ENCODE results near the gene MEIS1. TPM values are rescaled to one million over a fixed set of nuclear protein-coding genes. Genes with fewer than 3 reads are reported as not detected.

Gene MEIS1
- total RNA-seq, 2 donors from 2014 or later, result 15.4 to 23.7 TPM

DNA sequence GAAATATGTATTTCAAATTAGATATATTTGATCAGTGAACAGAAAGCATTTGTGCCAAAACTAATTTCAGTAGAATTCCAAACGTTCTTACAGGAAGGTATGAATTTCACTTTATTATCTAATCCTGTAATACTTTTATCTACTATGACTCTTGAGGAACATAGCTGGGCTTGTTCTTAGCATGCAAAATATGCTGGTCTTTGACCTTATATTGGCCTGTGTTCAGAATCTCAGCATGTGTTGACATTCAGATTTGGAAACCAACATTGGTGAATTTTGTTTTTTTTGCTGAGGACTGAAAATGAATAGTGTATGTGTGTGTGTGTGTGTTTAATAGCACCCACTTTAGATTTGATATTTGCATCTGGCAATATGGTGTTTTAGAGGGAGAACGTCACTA is 112.2 kb downstream of the MEIS1 start:
- Histone ChIP-seq H3K27me3 (replicated peaks; ENCODE audit: insufficient read depth) (no peaks in the 10 kb centered on the region), H3K27ac (no peak overlapping the region), H3K4me3 (no peak overlapping the region), H3K36me3 (no peaks in the 10 kb centered on the region), H3K4me1 (replicated peaks) (no peaks in the 10 kb centered on the region), H3K9me3 (no peaks in the 10 kb centered on the region)
- intact Hi-C loops (cut with DNase I), result no loop called here
- 39% methylated on average over 2 of the region's 2 CpGs for WGBS
- no peak for TF ChIP-seq POLR2AphosphoS5 (IDR thresholded peaks at IDR 0.05)
- no peak for DNase-seq (ENCODE audit: low spot score)

DNA sequence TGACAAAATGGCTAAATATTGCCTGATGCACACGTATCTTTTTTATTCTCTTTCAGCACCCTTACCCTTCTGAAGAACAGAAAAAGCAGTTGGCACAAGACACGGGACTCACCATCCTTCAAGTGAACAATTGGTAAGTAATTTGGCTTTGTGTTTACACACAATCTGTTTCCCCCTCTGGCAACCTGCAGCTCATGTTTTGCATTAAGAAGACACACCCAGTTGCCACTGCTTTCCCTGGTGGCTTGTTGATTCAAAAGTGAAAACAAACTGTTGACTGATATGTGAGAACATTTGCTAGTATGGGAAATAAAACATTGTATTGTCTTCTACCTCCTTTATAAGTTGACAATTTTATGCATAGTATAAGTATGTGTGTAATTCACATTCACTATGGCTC is 113.0 kb downstream of the MEIS1 start:
- WGBS, result 54% methylated on average over 2 of the region's 2 CpGs
- Histone ChIP-seq H3K4me1 (replicated peaks) (no peaks in the 10 kb centered on the region), H3K27me3 (replicated peaks; ENCODE audit: insufficient read depth) (no peaks in the 10 kb centered on the region), H3K9me3 (no peaks in the 10 kb centered on the region), H3K27ac (no peak overlapping the region), H3K4me3 (no peak overlapping the region), H3K36me3 (no peaks in the 10 kb centered on the region)
- TF ChIP-seq, protein P1, sequence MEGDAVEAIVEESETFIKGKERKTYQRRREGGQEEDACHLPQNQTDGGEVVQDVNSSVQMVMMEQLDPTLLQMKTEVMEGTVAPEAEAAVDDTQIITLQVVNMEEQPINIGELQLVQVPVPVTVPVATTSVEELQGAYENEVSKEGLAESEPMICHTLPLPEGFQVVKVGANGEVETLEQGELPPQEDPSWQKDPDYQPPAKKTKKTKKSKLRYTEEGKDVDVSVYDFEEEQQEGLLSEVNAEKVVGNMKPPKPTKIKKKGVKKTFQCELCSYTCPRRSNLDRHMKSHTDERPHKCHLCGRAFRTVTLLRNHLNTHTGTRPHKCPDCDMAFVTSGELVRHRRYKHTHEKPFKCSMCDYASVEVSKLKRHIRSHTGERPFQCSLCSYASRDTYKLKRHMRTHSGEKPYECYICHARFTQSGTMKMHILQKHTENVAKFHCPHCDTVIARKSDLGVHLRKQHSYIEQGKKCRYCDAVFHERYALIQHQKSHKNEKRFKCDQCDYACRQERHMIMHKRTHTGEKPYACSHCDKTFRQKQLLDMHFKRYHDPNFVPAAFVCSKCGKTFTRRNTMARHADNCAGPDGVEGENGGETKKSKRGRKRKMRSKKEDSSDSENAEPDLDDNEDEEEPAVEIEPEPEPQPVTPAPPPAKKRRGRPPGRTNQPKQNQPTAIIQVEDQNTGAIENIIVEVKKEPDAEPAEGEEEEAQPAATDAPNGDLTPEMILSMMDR (IDR thresholded peaks at IDR 0.05), result no peak
- TF ChIP-seq POLR2AphosphoS5 (IDR thresholded peaks at IDR 0.05) (no peak), POLR2A (IDR thresholded peaks at IDR 0.05) (no peak)
- DNase-seq (ENCODE audit: low spot score), result no peak
- intact Hi-C loops (cut with DNase I), result no loop called here

DNA sequence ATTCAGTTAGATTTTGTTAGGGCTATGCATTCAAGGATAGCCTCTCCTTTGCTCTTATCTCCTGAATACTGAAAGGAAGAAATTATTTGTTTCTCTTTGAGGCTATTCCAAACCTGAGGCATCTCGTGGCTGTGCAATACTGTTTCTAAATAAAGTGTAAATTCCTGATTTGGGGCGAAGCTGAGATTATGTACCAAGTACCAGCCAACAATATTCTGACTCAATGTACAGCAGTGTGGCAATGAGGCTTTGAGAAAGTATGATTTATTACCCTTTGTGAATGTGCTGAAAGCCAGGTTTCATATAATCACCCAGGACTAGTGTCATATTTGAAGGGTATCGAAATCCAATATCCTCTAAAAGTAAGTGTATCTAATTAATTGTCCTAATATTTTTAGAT is 113.5 kb downstream of the MEIS1 start:
- no peaks in the 10 kb centered on the region for H3K27me3 ChIP-seq (replicated peaks; ENCODE audit: insufficient read depth)
- H3K4me1 ChIP-seq (replicated peaks), result no peaks in the 10 kb centered on the region
- TF ChIP-seq, protein P1 (IDR thresholded peaks at IDR 0.05), result no peak
- TF ChIP-seq POLR2AphosphoS5 (IDR thresholded peaks at IDR 0.05) (no peak), POLR2A (IDR thresholded peaks at IDR 0.05) (no peak)
- no peak overlapping the region for H3K27ac ChIP-seq
- intact Hi-C loops (cut with DNase I), result no loop called here
- no peaks in the 10 kb centered on the region for H3K36me3 ChIP-seq
- no peak for DNase-seq (ENCODE audit: low spot score)
- WGBS, result 65% methylated on average over 3 of the region's 3 CpGs
- no peak overlapping the region for H3K4me3 ChIP-seq
- H3K9me3 ChIP-seq, result no peaks in the 10 kb centered on the region

DNA sequence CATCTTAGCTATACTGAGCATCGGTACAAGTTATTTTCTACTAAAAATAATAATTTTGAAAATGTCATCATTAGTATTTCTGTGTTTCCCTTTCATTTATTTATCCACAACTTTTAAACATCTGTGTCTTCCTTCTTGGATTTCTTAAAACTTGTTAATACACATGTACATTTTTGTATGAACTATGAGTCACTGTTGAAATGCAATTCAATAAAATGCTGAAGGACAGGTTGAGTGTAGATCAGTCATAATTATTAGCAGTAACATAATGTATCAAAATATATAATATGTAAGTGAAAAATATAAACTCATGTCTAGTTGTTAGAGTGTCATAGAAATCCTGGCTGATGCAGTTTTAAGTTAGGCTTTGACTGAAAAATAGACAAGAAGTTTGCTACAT is 115.9 kb downstream of the MEIS1 start:
- H3K27me3 ChIP-seq (replicated peaks; ENCODE audit: insufficient read depth), result no peaks in the 10 kb centered on the region
- H3K4me3 ChIP-seq, result no peak overlapping the region
- H3K4me1 ChIP-seq (replicated peaks), result no peaks in the 10 kb centered on the region
- TF ChIP-seq POLR2A (IDR thresholded peaks at IDR 0.05) (no peak), POLR2AphosphoS5 (IDR thresholded peaks at IDR 0.05) (no peak)
- TF ChIP-seq, protein P1 (IDR thresholded peaks at IDR 0.05), result no peak
- H3K36me3 ChIP-seq, result no peaks in the 10 kb centered on the region
- H3K27ac ChIP-seq, result no peak overlapping the region
- H3K9me3 ChIP-seq, result no peaks in the 10 kb centered on the region
- WGBS, result 63% methylated on average over 1 of the region's 1 CpG
- no peak for DNase-seq (ENCODE audit: low spot score)
- intact Hi-C loops (cut with DNase I), result no loop called here

DNA sequence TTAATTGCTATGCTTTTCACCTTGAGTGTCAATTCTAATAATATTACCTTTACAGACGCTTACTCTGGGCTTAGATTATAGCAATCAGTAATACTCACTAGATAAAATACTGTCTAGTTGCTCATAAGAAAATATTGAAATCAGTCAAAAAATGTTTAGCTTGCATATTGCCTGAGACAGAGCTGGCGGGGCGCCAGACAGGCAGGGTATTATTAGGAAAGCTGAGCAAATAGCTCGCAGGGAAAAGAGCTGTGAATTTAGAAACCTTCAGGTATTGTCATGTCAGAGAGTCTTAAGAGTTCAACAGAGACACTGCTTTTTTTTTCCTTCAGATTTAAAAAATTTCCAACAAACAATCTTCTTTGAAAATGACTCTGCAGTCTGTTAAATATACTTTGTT is 118.4 kb downstream of the MEIS1 start:
- Histone ChIP-seq H3K27me3 (replicated peaks; ENCODE audit: insufficient read depth) (no peaks in the 10 kb centered on the region), H3K27ac (no peak overlapping the region), H3K36me3 (no peaks in the 10 kb centered on the region), H3K4me1 (replicated peaks) (no peaks in the 10 kb centered on the region), H3K4me3 (no peak overlapping the region), H3K9me3 (no peaks in the 10 kb centered on the region)
- intact Hi-C loops (cut with DNase I), result no loop called here
- DNase-seq (ENCODE audit: low spot score), result no peak
- no peak for TF ChIP-seq POLR2AphosphoS5 (IDR thresholded peaks at IDR 0.05)
- TF ChIP-seq, protein P1 (IDR thresholded peaks at IDR 0.05), result no peak
- TF ChIP-seq POLR2A (IDR thresholded peaks at IDR 0.05), result no peak
- 30% methylated on average over 4 of the region's 4 CpGs for WGBS
